DMS114 treated with DMSO at 0.1 percent for 48 hours (cell line): ENCODE measurements around the gene CRYAA.
"Not testable (repeated sequence)": the region's sequence is repeated elsewhere in the genome, so short reads cannot be mapped to it uniquely, and the experiment has no call there.

Source experiments
- DNase-seq: peaks from one replicate; lab custom pipeline; 2025; ENCODE audit not compliant: unreplicated experiment; lab: John Stamatoyannopoulos, UW

Gene CRYAA

GRCh38 chr21:43168708-43169107 is at the start of gene CRYAA:
TSS of gene CRYAA (plus strand) at chr21:43169008. CDS start at chr21:43169100, 92 bp downstream.
- DNase-seq = not testable (repeated sequence)

DNA sequence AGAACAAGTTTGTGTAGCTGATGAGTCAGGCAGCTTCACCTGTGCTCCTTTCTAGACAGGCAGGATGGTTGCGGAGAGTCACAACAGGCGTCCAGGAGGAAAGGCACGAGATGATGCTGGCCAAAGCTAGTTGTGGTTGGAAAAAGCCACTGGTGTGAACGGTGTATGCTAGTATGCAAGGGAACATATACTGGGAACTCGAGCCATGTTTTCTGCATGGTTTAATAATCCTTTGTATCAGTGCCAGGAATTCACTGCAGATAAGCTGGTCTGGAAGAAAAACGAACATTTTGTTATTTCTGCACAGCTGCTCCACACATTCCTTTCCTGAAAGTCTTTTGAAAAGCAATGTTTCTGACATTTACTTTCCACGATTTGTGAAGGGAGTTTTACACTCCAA is 38.7 kb upstream of the CRYAA start:
- not testable (repeated sequence) for DNase-seq

GRCh38 chr21:43134520-43134919 is 34.3 kb upstream of the CRYAA start:
- DNase-seq = not testable (repeated sequence)

DNA sequence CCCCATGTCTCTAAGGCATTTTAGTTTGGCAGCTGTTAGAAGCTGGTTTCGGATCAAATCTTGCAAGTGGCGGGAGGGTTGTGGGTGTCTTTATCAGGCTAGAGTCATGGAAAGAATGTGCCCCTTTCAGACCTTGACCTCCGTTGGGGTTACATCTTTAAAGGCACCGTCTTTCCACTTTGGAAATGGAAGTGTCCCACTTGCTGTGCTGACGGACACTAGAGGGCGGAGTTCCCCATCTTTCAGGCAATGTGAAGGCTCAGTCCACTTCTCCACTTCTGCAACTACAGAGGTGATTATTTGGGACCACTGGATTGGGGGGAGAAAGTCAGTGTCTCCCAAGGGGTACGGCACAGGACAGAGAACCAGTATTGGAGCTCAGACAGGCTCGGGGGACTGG is 29.9 kb upstream of the CRYAA start:
- not testable (repeated sequence) for DNase-seq

GRCh38 chr21:43141407-43141806 is 27.4 kb upstream of the CRYAA start:
- not testable (repeated sequence) for DNase-seq

GRCh38 chr21:43146637-43147036 is 22.2 kb upstream of the CRYAA start:
- not testable (repeated sequence) for DNase-seq

GRCh38 chr21:43147999-43148398 is 20.8 kb upstream of the CRYAA start:
- not testable (repeated sequence) for DNase-seq

DNA sequence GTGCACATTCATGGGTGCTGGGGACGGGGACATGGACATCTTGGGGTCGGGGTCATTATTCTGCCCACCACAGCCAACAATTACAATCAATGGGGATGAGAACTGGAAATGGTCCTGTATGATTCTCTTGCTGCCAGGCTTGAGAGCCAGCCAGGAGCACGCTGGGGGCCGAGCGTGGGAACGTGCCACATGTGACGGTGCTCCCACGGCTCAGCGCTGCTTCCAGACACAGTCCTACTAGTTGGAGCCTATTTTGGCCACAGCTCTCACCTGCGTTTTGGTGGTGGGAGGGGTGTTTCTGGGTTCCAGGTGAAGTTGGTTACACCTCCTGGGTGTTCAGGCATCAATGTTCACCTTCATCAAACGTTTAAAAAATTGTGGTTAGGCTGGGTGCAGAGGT is 19.5 kb upstream of the CRYAA start:
- not testable (repeated sequence) for DNase-seq

- not testable (repeated sequence) for DNase-seq
These were observed 15.2 kb upstream of the CRYAA start for GRCh38 chr21:43153601-43154000.

DNA sequence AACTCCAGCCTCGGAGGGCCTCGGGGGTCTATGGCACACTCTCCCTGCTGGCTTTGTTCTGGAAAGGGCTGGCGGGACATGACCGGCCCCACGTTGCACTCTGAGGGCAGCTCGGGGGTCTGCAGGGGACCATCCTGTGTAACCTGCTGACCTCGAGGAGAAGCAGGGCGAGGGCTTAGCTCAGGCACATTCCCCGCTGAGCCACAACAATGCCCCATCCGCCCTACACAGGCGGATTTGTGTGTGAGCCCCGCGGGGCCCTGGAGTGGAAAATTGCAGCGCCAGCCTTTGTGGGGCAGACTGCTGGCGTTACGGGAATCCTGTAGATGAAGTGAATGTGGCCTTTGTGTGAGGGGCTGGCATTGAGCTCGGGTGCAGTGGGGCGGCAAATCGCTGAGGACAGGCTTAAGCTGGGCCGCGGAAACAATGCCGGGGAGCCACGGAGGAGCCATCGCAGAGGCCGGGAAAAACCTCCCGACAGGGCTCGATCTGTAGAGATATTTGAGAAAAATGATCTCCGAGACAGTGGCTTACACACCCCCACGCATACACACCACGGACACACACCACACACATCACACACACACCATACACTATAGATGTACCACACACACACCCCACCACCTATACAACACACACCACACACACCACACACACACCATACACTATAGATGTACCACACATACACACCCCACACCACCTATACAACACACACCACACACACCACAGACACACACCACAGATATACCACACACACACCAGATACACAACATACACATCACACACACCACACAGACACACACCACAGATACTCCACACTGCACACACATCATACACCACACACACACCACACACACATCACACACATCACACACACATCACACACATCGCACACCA is 9.3 kb upstream of the CRYAA start:
- not testable (repeated sequence) for DNase-seq

DNA sequence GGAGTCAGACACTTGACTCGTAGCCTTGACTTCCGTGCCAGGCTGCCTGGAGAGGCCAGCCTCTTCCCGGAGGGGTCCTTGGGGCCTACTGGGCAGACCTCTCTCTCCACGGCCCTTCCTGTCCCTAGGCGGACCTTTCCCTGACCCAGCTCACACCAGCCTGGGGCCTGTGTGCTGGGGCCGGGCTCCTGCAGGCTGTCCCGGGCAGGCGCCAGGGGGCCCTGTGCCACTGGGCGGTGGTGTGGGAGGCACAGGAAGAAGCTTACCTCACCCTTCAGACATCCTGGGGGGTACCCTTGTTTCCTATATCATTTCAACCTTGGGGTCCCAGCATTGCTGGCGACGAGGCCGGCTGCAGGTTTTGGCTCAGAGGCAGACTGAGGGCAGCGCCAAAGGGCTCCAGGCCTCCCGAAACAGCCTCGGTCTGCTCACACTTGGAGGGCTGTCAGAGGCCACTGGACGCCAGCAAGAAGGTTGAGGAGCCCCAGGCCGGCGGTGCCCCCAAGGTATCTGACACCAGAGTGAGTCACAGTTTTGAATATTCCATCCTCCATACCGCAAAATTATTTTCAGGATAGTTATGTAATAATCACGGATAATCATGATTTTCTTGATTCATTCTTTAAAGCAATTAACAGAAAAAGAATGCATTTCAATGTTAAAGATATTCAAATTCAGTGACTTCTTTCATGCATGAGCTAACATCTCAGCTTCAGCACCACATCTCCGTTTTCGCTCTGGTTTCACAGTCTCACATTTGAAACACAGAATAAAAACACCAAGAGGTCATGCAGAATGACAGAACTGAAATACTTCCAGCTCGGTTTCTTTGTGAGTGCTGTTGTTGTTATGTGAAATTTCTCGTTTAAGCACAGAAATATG is 6.7 kb upstream of the CRYAA start:
- not testable (repeated sequence) for DNase-seq

DNA sequence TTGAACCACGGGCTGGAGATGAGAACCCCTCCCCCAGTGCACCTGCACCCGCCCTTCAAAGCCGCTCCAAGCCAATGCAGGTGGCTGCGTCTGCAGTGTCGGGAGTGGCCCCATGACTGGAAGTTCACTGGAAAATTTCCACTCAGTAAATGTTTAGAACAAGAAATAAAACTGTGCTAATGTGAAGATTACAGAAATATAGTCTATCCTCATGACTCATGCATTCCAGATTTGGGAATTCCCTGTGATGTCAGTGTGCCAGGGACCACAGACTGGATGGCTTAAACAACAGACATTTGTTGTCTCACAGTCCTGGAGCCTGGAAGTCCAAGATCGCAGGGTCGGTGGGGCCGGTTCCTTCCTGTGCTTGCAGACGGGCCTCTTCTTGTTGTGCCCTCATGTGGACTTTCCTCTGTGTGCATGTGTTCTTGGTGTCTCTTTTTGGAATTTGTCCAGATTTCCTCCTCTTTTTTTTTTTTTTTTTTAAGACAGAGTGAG is 6.1 kb upstream of the CRYAA start:
- not testable (repeated sequence) for DNase-seq

DNA sequence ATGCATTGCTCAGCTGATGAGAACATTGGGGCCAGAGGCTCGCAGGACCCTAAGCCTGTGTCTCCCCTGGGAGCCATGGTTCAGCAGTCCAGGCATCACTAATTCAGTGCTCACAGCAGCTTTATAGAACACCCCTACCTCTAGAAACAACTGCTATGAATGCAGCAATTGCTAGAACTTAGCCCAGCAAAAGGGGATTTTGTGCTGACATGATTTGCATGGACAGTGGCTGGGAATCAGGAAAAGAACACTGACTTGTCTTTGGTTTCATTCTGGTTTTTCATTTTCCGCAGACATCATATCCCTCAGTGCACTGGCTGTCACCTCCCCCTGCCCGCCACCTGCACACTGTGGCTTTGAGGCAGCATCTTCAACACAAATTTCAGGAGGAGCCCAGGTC is 4.0 kb upstream of the CRYAA start:
- DNase-seq = not testable (repeated sequence)

DNA sequence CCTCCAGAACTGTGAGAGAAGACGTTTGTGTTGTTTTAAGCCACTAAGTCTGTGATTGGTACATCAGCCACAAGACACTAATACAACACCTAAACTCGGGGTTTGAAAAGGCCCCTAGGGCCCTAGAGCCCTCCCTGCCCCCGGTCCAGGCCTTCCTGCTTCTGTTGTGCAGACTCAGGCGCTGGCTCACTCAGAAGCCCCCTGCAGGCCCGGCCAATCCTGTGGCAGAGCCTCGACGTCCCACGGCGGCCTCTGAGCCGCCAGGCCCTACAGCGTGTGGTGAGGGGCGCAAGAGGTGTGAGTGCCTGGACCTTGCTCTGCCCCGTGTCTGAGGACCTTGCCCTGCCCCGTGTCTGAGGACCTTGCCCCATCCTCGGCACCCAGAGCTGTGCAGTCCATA is 3.1 kb upstream of the CRYAA start:
- not testable (repeated sequence) for DNase-seq

GRCh38 chr21:43169230-43169886 is 550 bp downstream of the CRYAA start:
- DNase-seq = not testable (repeated sequence)

GRCh38 chr21:43169891-43170290 is 1.1 kb downstream of the CRYAA start:
- DNase-seq = not testable (repeated sequence)

DNA sequence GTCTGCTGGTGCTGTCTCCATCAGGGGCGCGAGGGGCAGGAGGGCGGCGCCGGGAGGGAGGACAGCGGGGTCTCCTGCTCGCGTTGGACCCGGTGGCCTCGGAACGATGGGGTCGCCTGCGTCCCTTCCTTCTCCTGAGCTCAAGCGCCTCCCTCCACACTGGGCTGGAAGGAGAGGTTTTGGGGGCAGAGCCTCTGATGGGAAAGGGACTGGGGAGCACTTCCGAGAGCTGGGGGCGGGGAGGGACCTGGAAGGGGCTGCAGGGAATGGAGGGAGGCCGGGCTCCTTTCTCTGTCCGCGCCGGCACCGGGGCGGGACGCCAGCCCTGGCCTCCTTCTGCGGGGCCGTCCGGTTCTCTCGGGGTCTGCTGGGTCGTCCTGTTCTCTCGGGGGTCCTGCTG is 4.0 kb downstream of the CRYAA start:
- DNase-seq = not testable (repeated sequence)

DNA sequence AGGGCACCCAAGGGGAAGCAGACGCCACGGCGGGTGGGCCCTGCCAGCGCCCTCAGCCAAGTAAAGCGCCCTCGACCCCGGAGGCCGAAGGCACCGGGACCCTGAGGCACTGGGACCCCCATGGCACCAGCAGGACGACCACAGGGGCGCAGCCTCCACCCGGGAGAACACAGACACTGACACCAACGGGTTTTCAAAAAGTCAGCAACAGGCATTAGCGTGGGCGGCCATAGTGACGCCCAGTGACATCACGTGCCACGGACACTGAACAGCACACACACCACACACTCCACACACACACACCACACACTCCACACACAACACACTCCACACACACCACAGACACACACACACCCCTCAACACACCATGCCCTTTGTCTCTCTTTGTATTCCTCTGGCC is 4.6 kb downstream of the CRYAA start:
- DNase-seq = not testable (repeated sequence)

DNA sequence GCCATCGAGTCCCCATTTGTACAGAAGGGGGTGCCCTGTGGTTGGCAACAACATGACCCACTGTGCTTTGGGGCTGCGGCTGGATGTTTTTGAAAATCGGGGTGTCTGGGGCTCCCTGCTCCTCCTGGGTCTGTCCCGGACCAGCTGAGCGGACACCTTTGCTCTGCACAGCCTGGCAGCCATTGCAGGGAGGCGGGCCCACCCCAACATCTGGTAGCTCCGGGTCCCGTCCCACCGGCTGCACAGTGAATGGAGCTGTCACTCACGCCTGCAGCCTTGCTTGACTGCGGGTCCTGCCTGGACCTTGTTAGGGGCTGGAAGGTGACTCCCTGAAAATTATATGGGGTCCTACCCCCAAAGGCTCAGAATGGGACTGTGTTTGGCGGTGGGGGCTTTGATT is 5.1 kb downstream of the CRYAA start:
- DNase-seq = not testable (repeated sequence)

GRCh38 chr21:43174998-43175397 is 6.2 kb downstream of the CRYAA start:
- DNase-seq = not testable (repeated sequence)

- DNase-seq = not testable (repeated sequence)
These were observed 7.8 kb downstream of the CRYAA start for GRCh38 chr21:43176621-43177020.
